HG02623 (cell line): ENCODE measurements around the gene CDON.
"Not testable (repeated sequence)": the region's sequence is repeated elsewhere in the genome, so short reads cannot be mapped to it uniquely, and the experiment has no call there.

Experiments used
- ATAC-seq: cut with Tn5 transposase; IDR thresholded peaks from one replicate; pipeline ENCODE4 v1.9.1; 2021; ENCODE audit warnings: moderate library complexity; ENCODE audit not compliant: unreplicated experiment

The CDON gene

DNA sequence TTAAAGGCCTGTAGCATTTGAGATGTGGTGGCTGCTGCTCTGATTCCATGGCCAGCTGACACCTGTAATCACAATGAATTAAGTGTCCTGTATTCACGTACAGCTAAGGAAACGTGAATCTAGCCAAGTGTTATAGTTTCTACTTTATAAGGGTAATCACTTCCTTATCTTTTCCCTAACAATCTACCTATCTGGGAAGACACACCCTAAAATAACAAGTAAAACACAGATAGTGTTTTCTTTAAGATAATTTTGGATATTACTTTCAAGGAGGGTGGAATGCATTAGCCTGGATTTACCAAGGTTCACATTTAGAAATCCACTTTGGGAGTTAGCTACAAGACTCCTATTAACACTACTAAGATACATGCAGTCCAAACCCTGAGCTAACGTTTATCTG lies 11.5 kb downstream of the CDON start:
- no peak for ATAC-seq

- no peak for ATAC-seq
These were observed 13.5 kb downstream of the CDON start for GRCh38 chr11:126049159-126049558.

DNA sequence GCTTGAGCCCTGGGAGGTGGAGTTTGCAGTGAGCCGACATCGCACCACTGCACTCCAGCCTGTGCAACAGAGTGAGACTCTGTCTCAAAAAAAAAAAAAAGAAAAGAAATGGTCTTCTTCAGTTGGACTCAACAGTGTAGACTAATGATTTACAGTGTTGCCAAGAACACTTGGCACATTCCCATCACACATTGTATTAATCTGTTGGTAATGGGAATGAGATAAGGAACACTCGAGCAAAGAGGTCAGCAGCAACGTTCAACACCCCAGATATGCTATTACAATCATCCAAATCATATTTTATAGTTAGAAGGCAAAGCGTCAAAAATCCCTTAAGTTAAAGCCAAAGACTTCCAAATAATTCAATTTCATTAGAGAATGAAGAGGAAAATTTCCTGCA lies 14.5 kb downstream of the CDON start:
- ATAC-seq = no peak

- no peak for ATAC-seq
These were observed 16.0 kb downstream of the CDON start for GRCh38 chr11:126046570-126047195.

DNA sequence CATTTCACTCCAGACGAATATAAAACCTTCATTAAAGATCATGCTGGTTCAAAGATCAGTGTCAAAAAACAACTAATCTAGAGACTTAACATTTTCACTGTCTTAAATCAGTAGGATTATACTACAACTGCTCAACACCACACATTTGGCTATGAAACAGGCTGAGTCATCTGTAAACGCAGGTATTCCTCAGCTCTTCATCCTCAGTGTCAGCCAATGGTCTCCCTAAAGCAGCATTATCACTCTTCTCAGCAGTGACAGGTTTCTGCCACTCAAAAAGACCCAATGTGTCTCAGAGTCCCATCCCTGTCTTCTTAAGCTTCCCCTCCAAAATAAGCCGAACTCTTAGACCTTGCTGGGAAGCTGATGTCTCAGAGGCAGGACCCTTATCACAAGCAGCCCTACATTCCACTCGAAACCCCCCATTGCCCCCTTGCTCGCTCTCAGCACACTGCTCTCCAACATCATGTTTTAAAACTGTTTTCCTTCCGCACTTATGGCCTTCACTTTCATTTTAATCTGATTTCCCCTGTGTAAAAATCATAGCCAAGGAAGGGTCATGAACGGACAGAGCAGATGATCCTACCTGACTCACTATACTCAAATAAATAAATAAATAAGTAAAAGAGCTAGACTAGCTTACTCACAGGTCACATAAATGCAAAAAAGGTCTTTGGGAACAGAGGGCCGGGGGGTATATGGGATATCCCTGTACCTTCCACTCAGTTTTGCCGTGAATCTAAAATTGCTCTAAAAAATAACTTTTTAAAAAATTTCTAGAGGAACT lies 23.0 kb downstream of the CDON start:
- no peak for ATAC-seq

- ATAC-seq = no peak
These were observed 26.9 kb downstream of the CDON start for GRCh38 chr11:126035718-126036117.

DNA sequence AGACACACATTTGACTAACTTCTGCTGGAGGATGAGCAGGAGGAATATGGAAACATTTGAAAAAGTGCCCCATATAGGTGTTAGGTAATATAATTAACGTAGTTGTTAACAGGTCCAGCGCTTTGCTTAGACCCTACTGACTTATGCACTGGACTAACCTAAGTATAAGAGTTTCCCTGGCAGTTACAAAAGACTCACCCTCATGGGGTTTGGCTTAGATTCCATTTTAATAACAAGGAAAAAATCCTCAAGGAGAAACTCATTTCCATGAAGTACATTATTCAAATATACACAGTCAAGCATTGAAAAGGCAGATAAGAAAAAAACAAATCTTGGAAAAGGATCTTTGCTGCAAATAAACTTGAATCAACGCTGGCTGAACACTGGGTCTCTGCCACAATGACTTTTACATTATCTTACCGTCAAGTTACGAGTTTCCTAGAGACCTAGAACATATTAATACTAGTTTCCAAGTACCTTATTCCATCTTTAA lies 27.7 kb downstream of the CDON start:
- no peak for ATAC-seq

DNA sequence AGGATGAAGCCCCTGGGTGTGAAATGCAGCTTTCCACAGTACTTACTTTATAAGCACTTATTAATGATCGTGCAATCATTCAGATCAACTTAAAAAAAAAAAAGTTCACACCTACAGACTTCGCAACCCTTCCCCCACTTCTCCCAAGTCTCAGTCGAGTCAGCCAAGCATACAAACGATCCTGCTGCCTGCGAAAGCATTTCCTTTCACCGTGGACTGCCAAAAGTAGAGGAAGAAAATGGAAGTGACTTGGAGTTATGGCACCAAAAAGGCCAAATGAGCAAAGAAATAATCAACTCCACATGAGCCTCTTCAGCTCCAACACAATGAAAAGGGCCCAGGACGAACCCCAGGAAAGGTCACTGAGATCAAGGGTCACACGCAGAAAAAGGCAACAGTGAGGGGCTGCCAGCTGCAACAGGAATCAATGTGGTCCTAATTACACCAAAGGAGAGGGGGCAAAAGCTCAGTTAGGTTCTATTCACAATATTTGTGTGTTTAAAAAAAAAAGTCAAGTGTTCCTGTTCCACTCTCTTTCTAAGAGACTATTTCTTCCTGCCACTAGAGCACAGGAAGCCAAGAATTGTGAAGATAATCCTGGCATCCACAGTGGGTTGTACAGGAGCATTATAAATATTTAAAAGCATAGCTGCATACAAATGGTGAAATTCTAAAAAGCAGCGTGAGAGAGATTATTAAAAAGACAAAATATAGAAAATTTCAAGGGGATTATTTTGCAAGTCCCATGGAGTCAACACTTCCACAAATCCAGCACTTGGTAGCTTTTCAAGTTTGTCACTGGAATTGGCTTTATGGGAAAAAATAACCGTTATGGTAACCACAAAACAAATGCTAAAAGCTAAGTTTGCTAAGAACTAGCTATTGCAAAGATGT lies 28.4 kb downstream of the CDON start:
- no peak for ATAC-seq

GRCh38 chr11:126032375-126032774 lies 30.3 kb downstream of the CDON start:
- no peak for ATAC-seq

- no peak for ATAC-seq
These were observed 32.9 kb downstream of the CDON start for GRCh38 chr11:126029805-126030204.

DNA sequence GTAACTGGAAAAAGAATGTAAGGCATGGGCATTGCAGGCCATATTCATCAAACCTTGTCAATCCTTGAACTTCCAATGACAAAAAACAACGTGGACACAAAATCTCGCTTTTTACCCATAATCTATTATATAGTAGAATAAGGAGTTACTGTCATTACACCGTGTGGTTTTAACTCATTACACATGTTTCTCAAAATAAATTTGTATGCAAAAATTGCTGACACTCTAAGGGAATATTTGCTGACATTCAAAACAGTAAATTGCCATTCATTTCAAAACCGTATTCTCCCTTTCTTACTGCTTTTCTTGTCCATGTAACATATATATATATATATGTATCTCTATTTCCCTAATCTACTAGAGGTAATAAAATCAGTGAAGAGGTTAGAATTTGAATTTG lies 33.4 kb downstream of the CDON start:
- no peak for ATAC-seq

DNA sequence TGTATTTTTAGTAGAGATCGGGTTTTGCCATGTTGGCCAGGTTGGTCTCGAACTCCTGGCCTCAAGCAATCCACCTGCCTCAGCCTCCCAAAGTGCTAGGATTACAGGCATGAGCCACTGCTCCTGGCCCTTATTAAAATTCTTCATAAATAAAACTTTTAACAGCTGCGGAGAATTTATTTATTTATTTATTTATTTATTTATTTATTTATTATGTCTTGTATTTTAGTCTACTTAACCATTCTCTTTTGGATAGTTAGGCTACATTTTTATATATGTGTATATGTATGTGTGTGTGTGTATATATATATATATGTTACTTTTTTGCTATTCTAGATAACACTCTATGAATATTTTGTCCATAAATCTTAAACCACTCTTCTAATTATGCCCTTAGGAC lies 34.1 kb downstream of the CDON start:
- not testable (repeated sequence) for ATAC-seq

GRCh38 chr11:126026579-126026978 lies 36.1 kb downstream of the CDON start:
- ATAC-seq = no peak

DNA sequence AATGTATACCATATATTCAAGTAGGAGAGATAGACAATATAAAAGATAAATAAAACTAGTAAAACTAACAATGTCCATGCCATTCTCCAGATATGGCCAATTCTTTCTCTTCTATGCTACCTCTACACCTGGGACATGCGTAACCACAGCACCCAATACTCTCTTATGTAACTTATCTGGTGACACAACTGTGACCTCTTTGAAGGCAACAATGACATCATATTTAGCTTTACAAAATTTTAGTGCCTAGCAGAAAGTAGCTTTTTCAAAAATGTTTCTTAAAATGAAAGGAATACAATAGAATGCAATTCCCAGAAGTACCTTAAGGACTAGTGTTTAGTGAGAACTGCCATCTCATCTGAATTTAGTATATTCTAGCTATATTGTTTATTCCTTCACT lies 36.8 kb downstream of the CDON start:
- no peak for ATAC-seq

- ATAC-seq = no peak
These were observed 38.5 kb downstream of the CDON start for GRCh38 chr11:126024123-126024522.

GRCh38 chr11:126012852-126013251 lies 49.8 kb downstream of the CDON start:
- ATAC-seq = no peak

GRCh38 chr11:126011754-126012153 lies 50.9 kb downstream of the CDON start:
- ATAC-seq = no peak

- ATAC-seq = no peak
These were observed 51.4 kb downstream of the CDON start for GRCh38 chr11:126011265-126011664.

- no peak for ATAC-seq
These were observed 53.7 kb downstream of the CDON start for GRCh38 chr11:126008956-126009355.

GRCh38 chr11:126007238-126007637 lies 55.4 kb downstream of the CDON start:
- no peak for ATAC-seq

DNA sequence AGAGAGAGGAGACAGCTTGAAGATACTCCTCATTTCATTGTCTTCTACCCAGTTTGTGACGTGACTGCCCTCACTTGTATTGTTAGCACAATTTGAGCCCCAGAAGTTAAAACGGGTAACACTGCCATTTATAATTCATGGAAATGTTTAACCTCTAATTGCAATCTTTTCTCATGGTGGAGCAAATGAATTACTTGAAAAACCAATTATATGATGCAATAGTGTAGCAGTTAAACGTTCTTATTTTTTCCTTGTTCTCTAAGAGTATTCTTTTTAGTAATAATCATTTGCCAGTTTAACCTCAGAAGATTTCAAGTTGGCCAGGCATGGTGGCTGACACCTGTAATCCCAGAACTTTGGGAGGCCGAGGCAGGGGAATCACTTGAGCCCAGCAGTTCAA lies 56.6 kb downstream of the CDON start:
- ATAC-seq = no peak

GRCh38 chr11:126002181-126002580 lies 60.5 kb downstream of the CDON start:
- ATAC-seq = no peak
